Stimulated activated naive CD4-positive, alpha-beta T cell (primary cell): ENCODE measurements around the gene TSR1.
A peak's percentile ranks its signal among the peaks of the same experiment; 100 is the strongest.

ENCODE experiments used
- DNase-seq, 6 experiments: peaks; one replicate each; lab custom pipeline; 2025; lab: John Stamatoyannopoulos, UW

The TSR1 gene

GRCh38 chr17:2282297-2282873 lies 53.9 kb downstream of the TSR1 start:
- DNase-seq: peak in 4 of 6 experiments; percentile 12 to 73 (median 52)

- DNase-seq: no peak
Observed at GRCh38 chr17:2279707-2280106, 56.5 kb downstream of the TSR1 start.

GRCh38 chr17:2277429-2278170 lies 58.7 kb downstream of the TSR1 start:
- DNase-seq: no peak

GRCh38 chr17:2275722-2276121 lies 60.5 kb downstream of the TSR1 start:
- peak in 3 of 6 experiments; percentile 7 to 43 (median 41) for DNase-seq

GRCh38 chr17:2274414-2274813 lies 61.8 kb downstream of the TSR1 start:
- no peak for DNase-seq
